Duodenal mucosa (tissue), 2 donors: ENCODE data around the gene FIBIN.
"Not testable (repeated sequence)": the region's sequence is repeated elsewhere in the genome, so short reads cannot be mapped to it uniquely, and the experiment has no call there.

Experiments
- H3K27ac ChIP-seq: one replicate; pipeline ENCODE4 v1.7.0; 2013; ENCODE audit warnings: low read depth, low read length
- H3K27me3 ChIP-seq, 2 donors: one replicate each; pipeline ENCODE4 v1.7.0; 2013; ENCODE audit warnings: low read length in 2 of 2, control low read depth in 1 of 2; ENCODE audit not compliant: insufficient read depth in 2 of 2, control insufficient read depth in 1 of 2
- H3K36me3 ChIP-seq, 2 donors: one replicate each; pipeline ENCODE4 v1.7.0; 2013; ENCODE audit warnings: low read length in 2 of 2, control low read depth in 1 of 2; ENCODE audit not compliant: insufficient read depth in 2 of 2, control insufficient read depth in 1 of 2
- H3K4me1 ChIP-seq, 2 donors: one replicate each; pipeline ENCODE4 v1.7.0; 2013; ENCODE audit warnings: low read length in 2 of 2, control low read depth in 1 of 2; ENCODE audit not compliant: insufficient read depth in 2 of 2, control insufficient read depth in 1 of 2
- H3K4me3 ChIP-seq, 2 donors: one replicate each; pipeline ENCODE4 v1.7.0; 2013; ENCODE audit warnings: low read length in 2 of 2, low read depth in 1 of 2
- H3K9ac ChIP-seq, 2 donors: one replicate each; pipeline ENCODE4 v1.7.0; 2013; ENCODE audit warnings: low read length in 2 of 2, low read depth in 1 of 2
- H3K9me3 ChIP-seq, 2 donors: one replicate each; pipeline ENCODE4 v1.7.0; 2013; ENCODE audit warnings: low read length in 2 of 2, control low read depth in 1 of 2; ENCODE audit not compliant: control insufficient read depth in 1 of 2

Gene FIBIN

DNA sequence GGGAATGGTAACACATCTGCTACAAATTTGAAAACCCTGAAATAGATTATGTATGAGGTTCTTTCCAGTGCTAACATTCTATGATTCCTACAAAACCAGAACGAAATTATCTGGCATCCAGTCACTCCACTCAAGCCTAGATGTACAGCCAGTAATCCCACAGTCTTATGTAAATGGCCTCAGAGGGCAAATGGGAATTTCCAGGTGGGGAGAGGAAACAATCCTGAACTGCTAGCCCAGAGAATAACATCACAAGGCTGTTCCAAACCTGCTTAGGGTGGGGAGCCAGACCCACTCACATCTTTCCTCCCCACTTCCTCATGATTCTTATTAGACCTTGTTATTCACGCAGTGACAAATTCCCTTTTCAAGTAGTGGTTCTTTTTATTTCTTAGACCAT lies 3.5 kb downstream of the FIBIN start:
- H3K27ac ChIP-seq: no peak overlapping the region
- H3K9me3 ChIP-seq: no peaks in the 10 kb centered on the region
- H3K36me3 ChIP-seq: no peaks in the 10 kb centered on the region
- H3K9ac ChIP-seq: no peak overlapping the region
- H3K27me3 ChIP-seq: no peaks in the 10 kb centered on the region
- H3K4me1 ChIP-seq: no peaks in the 10 kb centered on the region
- no peak overlapping the region for H3K4me3 ChIP-seq

DNA sequence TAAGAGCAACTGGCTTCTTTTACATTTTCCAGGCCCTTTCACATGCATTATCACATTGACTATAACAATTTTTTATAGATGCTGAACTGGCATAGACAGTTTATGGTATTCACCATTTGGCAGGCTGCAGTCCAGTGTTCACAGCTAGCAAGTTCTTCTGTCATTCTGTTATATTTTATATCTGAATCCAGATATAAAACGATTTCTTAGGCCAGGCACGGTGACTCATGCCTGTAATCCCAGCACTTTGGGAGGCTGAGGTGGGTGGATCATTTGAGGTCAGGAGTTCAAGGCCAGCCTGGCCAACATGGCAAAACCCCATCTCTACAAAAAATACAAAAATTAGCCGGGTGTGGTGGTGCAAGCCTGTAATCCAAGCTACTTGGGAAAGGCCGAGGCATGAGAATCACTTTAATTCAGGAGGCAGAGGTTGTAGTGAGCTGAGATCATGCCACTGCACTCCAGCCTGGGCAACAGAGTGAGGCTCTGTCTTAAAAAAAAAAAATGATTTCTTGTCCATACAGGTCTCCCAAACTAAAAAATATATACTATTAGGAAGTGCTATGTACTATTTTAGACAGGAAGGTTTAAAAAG lies 7.3 kb downstream of the FIBIN start:
- H3K27ac ChIP-seq, H3K9me3 ChIP-seq, H3K9ac ChIP-seq, H3K4me1 ChIP-seq, H3K36me3 ChIP-seq, H3K4me3 ChIP-seq, H3K27me3 ChIP-seq: not testable (repeated sequence)

DNA sequence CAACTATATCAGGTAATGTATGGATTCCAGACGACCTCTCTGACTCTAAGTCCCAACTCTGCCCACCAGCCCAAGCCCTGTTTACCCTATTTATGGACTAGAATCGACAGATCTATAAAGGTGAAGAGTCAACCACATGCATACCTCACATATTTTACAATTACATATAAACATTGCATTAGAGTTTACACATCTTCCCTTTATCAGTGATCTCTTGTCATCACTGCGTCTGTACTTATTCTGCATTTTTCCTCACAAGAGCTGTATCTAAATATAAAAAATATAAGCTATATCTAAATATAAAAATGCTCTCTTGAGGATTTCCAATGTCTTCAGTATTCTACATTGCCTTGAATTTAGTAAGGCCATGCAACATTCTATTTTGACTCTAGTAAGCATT lies 8.5 kb downstream of the FIBIN start:
- no peak overlapping the region for H3K4me3 ChIP-seq
- H3K4me1 ChIP-seq: no peaks in the 10 kb centered on the region
- no peaks in the 10 kb centered on the region for H3K27me3 ChIP-seq
- no peak overlapping the region for H3K27ac ChIP-seq
- H3K36me3 ChIP-seq: no peaks in the 10 kb centered on the region
- no peak overlapping the region for H3K9ac ChIP-seq
- no peaks in the 10 kb centered on the region for H3K9me3 ChIP-seq

DNA sequence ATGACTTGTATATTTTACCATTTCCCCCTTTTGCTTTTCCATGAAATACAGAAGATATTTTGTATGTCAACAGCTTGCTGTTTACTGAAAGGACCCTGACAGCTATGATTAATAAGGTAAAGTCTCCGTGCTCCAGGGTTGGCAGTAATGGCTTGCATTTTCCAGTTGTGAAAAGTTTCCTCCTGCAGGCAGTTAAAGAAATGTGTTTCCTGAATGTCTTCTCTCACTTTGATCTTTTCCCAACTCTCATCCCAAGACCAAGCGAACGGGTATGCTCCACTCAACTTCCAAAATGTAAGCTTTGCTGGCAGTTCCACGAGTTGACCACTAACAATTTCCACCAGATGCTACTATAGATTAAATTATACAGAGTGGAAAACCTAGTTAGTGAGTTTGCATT lies 8.9 kb downstream of the FIBIN start:
- Histone ChIP-seq H3K27me3 (no peaks in the 10 kb centered on the region), H3K9me3 (no peaks in the 10 kb centered on the region), H3K9ac (no peak overlapping the region), H3K4me3 (no peak overlapping the region), H3K27ac (no peak overlapping the region), H3K4me1 (no peaks in the 10 kb centered on the region), H3K36me3 (no peaks in the 10 kb centered on the region)

DNA sequence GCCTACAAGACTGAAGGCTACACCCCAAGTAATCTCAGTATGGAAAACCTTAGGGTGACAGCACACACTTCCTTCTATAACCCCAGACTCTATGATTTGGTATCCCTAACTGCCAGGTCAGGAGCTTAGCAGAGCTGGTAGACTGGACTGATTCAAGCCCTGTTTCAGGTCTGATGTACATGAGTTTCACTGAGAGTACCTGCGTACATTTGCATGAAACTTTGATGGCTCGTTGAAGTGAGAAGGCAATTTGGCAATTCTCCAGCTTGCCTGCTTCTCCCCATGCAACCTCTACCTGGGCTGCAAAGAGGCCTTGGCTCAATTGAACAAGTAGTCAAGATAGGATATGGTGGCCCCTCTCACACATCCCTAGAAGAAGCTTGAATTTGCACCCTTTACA lies 10.2 kb downstream of the FIBIN start:
- Histone ChIP-seq H3K27ac (no peak overlapping the region), H3K4me1 (no peaks in the 10 kb centered on the region), H3K4me3 (no peak overlapping the region), H3K9me3 (no peaks in the 10 kb centered on the region), H3K36me3 (no peaks in the 10 kb centered on the region), H3K27me3 (no peaks in the 10 kb centered on the region), H3K9ac (no peak overlapping the region)

DNA sequence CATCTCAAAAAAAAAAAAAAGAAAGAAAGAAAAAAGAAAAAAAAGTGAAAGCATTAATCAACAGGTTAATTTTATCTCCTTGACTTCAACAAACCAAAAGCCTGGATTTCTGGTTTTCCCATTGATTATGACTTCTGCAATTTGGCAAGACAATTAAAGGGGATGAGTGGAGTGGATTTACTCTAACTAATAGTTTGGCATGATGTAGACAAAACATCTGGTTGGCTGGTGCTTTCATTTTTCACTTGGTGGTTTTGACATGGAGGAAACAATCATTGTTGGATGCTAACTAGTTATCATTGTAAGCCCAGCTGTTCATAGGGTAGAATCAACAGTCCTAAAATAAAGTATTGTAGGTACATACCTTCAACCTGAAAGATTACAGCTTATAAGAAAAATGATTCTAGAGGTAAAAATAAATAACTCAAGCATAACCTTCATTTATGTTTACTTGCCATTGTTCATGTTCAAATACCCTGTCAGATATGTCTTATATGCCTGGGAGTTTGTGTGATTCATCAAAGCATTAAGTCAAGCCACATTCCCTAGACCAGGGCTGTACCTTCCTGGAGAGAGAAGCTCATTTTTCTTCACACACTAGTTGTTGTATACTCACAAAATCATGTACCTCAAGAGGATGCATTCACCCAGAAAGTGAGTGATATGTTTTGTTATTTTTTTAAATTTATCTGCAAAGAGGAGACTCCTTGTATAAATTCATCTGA lies 15.1 kb downstream of the FIBIN start:
- no peaks in the 10 kb centered on the region for H3K36me3 ChIP-seq
- H3K27ac ChIP-seq: no peak overlapping the region
- no peak overlapping the region for H3K4me3 ChIP-seq
- H3K4me1 ChIP-seq: no peaks in the 10 kb centered on the region
- H3K9ac ChIP-seq: no peak overlapping the region
- H3K9me3 ChIP-seq: no peaks in the 10 kb centered on the region
- H3K27me3 ChIP-seq: no peaks in the 10 kb centered on the region

DNA sequence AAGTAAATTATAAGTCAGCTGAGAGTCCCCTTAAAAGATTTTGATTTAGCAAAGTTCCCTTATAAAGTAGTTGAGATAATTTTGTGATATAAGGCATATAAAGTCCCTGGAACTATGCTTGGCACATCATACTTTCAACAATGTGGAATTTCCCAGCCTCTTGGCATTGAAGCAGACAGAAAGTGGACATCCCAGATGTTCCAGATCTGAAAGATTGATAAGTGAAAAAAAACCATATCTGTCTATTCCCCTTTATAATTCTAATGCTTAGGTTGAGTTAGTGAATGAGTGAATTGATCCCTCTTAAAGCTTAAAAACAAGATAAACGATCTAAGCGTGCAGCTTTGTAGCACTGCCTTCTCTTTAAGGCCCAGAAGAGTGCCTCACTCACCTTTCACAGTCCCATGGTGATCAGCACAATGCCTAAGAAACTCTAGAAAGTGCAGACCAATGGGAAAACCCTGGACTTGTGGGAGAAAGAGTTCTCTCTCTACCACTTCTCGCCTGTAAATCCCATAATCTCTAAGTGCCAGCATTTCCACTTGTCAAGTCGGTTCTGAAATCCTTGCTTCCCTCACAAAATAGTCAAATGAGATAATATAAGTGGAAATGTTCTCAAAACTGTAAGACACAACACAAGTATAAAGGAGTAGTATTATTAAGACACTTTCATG lies 17.8 kb downstream of the FIBIN start:
- H3K27ac ChIP-seq: no peak overlapping the region

DNA sequence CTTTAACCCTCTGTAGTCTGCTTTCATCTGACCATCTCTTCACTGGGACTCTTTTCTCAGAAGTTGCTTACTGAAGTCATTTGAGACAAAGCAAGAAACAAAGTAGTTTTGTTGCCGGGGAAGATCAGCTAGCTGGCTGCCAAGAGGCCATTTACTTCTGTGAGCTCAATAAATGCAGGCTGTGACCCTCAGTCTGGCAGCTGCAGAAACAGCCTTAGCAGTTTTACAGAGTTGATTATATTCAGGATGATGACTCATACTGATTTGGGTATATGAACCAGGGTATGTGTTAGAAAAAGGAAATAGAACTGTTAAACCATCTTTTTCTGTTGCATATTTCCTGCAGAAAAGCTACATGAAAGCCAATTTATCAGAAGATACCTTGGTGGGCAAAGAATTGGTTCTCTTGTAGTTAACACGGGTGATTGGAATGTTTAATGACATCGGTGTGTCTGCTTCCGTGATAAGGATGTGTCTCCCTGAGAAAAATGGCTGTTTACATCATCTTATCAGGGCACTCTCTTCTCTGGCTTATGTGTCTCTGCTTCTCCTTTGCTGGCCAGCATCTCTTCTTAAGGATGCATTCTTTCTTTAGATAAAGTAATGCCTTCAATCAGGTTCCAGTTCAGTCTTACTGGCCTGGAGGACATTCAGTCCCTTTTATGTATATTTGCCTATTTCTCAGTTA lies 18.5 kb downstream of the FIBIN start:
- Histone ChIP-seq H3K36me3 (no peaks in the 10 kb centered on the region), H3K9me3 (no peaks in the 10 kb centered on the region), H3K4me1 (no peaks in the 10 kb centered on the region), H3K27me3 (no peaks in the 10 kb centered on the region), H3K9ac (no peak overlapping the region), H3K4me3 (no peak overlapping the region), H3K27ac (no peak overlapping the region)

More for the DNA sequence above, 17.8 kb downstream of the FIBIN start:
- Histone ChIP-seq H3K36me3 (no peaks in the 10 kb centered on the region), H3K4me3 (no peak overlapping the region), H3K27me3 (no peaks in the 10 kb centered on the region), H3K9ac (no peak overlapping the region), H3K9me3 (no peaks in the 10 kb centered on the region), H3K4me1 (no peaks in the 10 kb centered on the region)

DNA sequence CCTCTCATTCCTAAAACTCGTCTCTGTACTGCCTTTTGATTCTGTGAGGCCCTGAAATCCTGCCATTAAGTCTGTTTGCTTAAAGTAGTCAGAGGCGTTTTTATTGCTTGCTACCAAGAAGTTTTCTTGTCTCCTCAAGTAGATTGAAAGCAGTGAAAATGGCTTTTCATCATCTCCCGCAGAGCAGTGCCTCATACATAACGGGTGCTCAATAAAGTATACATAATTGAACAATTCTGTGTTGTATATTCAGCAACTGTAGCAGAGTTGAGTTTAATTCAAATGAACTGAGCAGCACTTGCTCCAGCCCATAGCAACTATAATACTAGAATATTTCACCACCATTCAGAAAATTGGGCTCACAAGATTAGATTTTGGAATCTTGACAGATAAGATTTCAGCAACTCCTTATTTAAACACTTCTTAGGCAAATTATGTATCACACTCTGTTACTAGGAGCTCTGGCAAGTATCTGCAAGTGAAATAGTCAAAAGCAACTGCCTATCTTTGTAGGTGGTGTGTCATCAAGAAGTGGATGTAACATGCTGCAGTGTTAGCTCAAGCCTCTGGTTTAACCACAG lies 20.0 kb downstream of the FIBIN start:
- Histone ChIP-seq H3K27ac (no peak overlapping the region), H3K9ac (no peak overlapping the region), H3K4me1 (no peaks in the 10 kb centered on the region), H3K36me3 (no peaks in the 10 kb centered on the region), H3K4me3 (no peak overlapping the region), H3K27me3 (no peaks in the 10 kb centered on the region), H3K9me3 (no peaks in the 10 kb centered on the region)
